ENCODE measurements around the gene GKN1. TPM values are rescaled to one million over a fixed set of nuclear protein-coding genes. Genes with fewer than 3 reads are reported as not detected.
A peak's percentile ranks its signal among the peaks of the same experiment; 100 is the strongest.

Gene GKN1
- total RNA-seq, 1 experiment from 2014 or later = not detected

GRCh38 chr2:68977453-68977852 lies 3.0 kb downstream of the GKN1 start (continued):
- no peak for TF ChIP-seq ATF3 (CRISPR knock-in tag; conservative IDR thresholded peaks at IDR 0.05)
- TF ChIP-seq, protein P1, sequence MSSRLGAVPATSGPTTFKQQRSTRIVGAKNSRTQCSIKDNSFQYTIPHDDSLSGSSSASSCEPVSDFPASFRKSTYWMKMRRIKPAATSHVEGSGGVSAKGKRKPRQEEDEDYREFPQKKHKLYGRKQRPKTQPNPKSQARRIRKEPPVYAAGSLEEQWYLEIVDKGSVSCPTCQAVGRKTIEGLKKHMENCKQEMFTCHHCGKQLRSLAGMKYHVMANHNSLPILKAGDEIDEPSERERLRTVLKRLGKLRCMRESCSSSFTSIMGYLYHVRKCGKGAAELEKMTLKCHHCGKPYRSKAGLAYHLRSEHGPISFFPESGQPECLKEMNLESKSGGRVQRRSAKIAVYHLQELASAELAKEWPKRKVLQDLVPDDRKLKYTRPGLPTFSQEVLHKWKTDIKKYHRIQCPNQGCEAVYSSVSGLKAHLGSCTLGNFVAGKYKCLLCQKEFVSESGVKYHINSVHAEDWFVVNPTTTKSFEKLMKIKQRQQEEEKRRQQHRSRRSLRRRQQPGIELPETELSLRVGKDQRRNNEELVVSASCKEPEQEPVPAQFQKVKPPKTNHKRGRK (CRISPR knock-in tag; IDR thresholded peaks at IDR 0.05; ENCODE audit: borderline replicate concordance) = no peak
- no peak for TF ChIP-seq ZNF425 (CRISPR knock-in tag; conservative IDR thresholded peaks at IDR 0.05)
- TF ChIP-seq ZNF219 (CRISPR knock-in tag; IDR thresholded peaks at IDR 0.05; ENCODE audit: borderline replicate concordance) = no peak

DNA sequence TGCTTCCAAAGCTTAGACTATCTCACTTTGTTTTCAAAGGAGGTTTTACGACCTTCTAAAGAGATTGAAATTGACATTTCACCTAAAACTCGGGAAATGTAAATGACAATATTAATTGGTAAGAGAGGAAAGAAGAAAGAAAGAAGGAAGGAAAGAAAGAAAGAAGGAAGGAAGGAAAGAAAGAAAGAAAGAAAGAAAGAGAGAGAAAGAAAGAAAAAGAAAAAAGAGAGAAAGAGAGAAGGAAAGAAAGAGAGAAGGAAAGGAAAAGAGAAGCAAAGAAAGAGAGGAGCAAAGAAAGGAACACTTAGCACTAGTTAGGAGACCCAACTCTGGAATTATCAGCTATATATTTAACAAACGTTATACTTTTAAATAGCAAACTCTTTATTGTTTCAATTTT lies 3.7 kb downstream of the GKN1 start:
- POLR2A ChIA-PET = no interaction called here
- H3K9me3 Mint-ChIP-seq = no peaks in the 10 kb centered on the region
- TF ChIP-seq ZNF232 (CRISPR knock-in tag; IDR thresholded peaks at IDR 0.05) (no peak), SP1 (CRISPR knock-in tag; conservative IDR thresholded peaks at IDR 0.05) (no peak), NR2C2 (CRISPR knock-in tag; IDR thresholded peaks at IDR 0.05) (no peak)
- TF ChIP-seq, protein P2, sequence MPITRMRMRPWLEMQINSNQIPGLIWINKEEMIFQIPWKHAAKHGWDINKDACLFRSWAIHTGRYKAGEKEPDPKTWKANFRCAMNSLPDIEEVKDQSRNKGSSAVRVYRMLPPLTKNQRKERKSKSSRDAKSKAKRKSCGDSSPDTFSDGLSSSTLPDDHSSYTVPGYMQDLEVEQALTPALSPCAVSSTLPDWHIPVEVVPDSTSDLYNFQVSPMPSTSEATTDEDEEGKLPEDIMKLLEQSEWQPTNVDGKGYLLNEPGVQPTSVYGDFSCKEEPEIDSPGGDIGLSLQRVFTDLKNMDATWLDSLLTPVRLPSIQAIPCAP (CRISPR knock-in tag; IDR thresholded peaks at IDR 0.05) = no peak
- TF ChIP-seq, protein P3, sequence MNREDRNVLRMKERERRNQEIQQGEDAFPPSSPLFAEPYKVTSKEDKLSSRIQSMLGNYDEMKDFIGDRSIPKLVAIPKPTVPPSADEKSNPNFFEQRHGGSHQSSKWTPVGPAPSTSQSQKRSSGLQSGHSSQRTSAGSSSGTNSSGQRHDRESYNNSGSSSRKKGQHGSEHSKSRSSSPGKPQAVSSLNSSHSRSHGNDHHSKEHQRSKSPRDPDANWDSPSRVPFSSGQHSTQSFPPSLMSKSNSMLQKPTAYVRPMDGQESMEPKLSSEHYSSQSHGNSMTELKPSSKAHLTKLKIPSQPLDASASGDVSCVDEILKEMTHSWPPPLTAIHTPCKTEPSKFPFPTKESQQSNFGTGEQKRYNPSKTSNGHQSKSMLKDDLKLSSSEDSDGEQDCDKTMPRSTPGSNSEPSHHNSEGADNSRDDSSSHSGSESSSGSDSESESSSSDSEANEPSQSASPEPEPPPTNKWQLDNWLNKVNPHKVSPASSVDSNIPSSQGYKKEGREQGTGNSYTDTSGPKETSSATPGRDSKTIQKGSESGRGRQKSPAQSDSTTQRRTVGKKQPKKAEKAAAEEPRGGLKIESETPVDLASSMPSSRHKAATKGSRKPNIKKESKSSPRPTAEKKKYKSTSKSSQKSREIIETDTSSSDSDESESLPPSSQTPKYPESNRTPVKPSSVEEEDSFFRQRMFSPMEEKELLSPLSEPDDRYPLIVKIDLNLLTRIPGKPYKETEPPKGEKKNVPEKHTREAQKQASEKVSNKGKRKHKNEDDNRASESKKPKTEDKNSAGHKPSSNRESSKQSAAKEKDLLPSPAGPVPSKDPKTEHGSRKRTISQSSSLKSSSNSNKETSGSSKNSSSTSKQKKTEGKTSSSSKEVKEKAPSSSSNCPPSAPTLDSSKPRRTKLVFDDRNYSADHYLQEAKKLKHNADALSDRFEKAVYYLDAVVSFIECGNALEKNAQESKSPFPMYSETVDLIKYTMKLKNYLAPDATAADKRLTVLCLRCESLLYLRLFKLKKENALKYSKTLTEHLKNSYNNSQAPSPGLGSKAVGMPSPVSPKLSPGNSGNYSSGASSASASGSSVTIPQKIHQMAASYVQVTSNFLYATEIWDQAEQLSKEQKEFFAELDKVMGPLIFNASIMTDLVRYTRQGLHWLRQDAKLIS (CRISPR knock-in tag; IDR thresholded peaks at IDR 0.05; ENCODE audit: borderline replicate concordance) = no peak
- TF ChIP-seq, protein P1 (CRISPR knock-in tag; IDR thresholded peaks at IDR 0.05; ENCODE audit: borderline replicate concordance) = 0 out of 2 replicates have a peak, but pooled peaks have one; percentile 61

GRCh38 chr2:68980956-68981355 lies 6.5 kb downstream of the GKN1 start:
- H3K27me3 Mint-ChIP-seq (ENCODE audit: low read depth) = peaks cover 3% of the 10 kb centered on the region; the same call in 1 of the 2 replicates
- H3K27ac Mint-ChIP-seq = no peak overlapping the region
- DNase-seq (ENCODE audit: low spot score) (no peak), ATAC-seq (no peak)
- H3K36me3 Mint-ChIP-seq = no peaks in the 10 kb centered on the region
- TF ChIP-seq SOX15 (CRISPR knock-in tag; IDR thresholded peaks at IDR 0.05) (no peak), ATF1 (CRISPR knock-in tag; IDR thresholded peaks at IDR 0.05) (no peak), MYBL2 (CRISPR knock-in tag; IDR thresholded peaks at IDR 0.05) (no peak)
- ChIA-PET POLR2A (no interaction called here), CTCF (no interaction called here)
- H3K9me3 Mint-ChIP-seq = no peaks in the 10 kb centered on the region
- no peaks in the 10 kb centered on the region for H3K4me1 Mint-ChIP-seq
- H3K4me3 Mint-ChIP-seq = no peak overlapping the region

More for the DNA sequence above, 3.7 kb downstream of the GKN1 start:
- ATAC-seq = no peak
- CTCF ChIA-PET = interaction anchor here (0.8 kb wide), 1 partner anchor 35 kb away, joined by 3 read pairs; no protein-coding TSS in a partner anchor
- no peak overlapping the region for H3K4me3 Mint-ChIP-seq
- no peak overlapping the region for H3K27ac Mint-ChIP-seq
- H3K4me1 Mint-ChIP-seq = no peaks in the 10 kb centered on the region
- no peaks in the 10 kb centered on the region for H3K36me3 Mint-ChIP-seq
- H3K27me3 Mint-ChIP-seq (ENCODE audit: low read depth) = peaks cover 3% of the 10 kb centered on the region; the same call in 1 of the 2 replicates
- no peak for DNase-seq (ENCODE audit: low spot score)
